HepG2 (cell line): ENCODE measurements around the gene CFAP206. TPM values are rescaled to one million over a fixed set of nuclear protein-coding genes. Genes with fewer than 3 reads are reported as not detected.

ENCODE experiments used
- BCL6 ChIP-seq: IDR thresholded peaks from 2 replicates; pipeline ENCODE4 v1.6.1; 2016; ENCODE audit warnings: missing genetic modification reagents, missing compliant biosample characterization
- CEBPG ChIP-seq: IDR thresholded peaks from 2 replicates; pipeline ENCODE4 v1.6.1; 2016
- HDAC2 ChIP-seq: sonication (generic); formaldehyde crosslinking; IDR thresholded peaks from 2 replicates; pipeline ENCODE4 v1.4.0; 2020; ENCODE audit warnings: missing genetic modification reagents
- THAP11 ChIP-seq: IDR thresholded peaks from 2 replicates; pipeline ENCODE4 v1.6.1; 2016; ENCODE audit warnings: missing biosample characterization, missing genetic modification reagents
- ZFX ChIP-seq: sonication (generic); formaldehyde crosslinking; IDR thresholded peaks from 2 replicates; pipeline ENCODE4 v1.4.0; 2020; ENCODE audit warnings: mild to moderate bottlenecking, low read depth, missing genetic modification reagents, moderate library complexity
- ZNF282 ChIP-seq: fragments of 450-650 bp; IDR thresholded peaks from 2 replicates; pipeline ENCODE4 v1.6.1; 2018; ENCODE audit not compliant: partially characterized antibody
- ZNF335 ChIP-seq: sonication (generic); formaldehyde crosslinking; IDR thresholded peaks from 2 replicates; pipeline ENCODE4 v1.4.0; 2020; ENCODE audit warnings: missing genetic modification reagents
- ZNF430 ChIP-seq: sonication (generic); formaldehyde crosslinking; IDR thresholded peaks from 2 replicates; pipeline ENCODE4 v1.9.0; 2021; ENCODE audit warnings: mild to moderate bottlenecking, missing genetic modification reagents
- ZNF468 ChIP-seq: sonication (generic); formaldehyde crosslinking; IDR thresholded peaks from 2 replicates; pipeline ENCODE4 v1.8.0; 2022; ENCODE audit warnings: mild to moderate bottlenecking, moderate library complexity, missing genetic modification reagents
- ZNF557 ChIP-seq: sonication (generic); formaldehyde crosslinking; IDR thresholded peaks from 2 replicates; pipeline ENCODE4 v1.4.0; 2020; ENCODE audit warnings: missing genetic modification reagents
- polyA plus RNA-seq, 8 experiments: library from polyadenylated mRNA; depleted of rRNA in 3 of 8; stranded (reverse) in 7 of 8; unstranded in 1 of 8; fragments of >200 nt; fragmentation: Illumina TruSeq in 4 of 8; extraction: Trizol in 4 of 8; gene quantifications; 2 replicates each; pipeline versions ENCODE4 v1.2.1 to v1.2.3, GENCODE V29; 2011 to 2016; ENCODE audit warnings: low read depth in 4 of 8, missing spikeins in 1 of 8, mixed read lengths in 1 of 8; ENCODE audit not compliant: insufficient read depth in 1 of 8
- total RNA-seq, 5 experiments: library from RNA; depleted of rRNA; stranded (reverse); fragments of >200 nt; fragmentation: Illumina TruSeq; extraction: Trizol; gene quantifications; 2 replicates each; pipeline ENCODE4 v1.2.3, GENCODE V29; 2016; ENCODE audit warnings: low read depth in 1 of 5
- TF ChIP-seq, protein P1 (sequence below): sonication (generic); formaldehyde crosslinking; IDR thresholded peaks from 2 replicates; pipeline ENCODE4 v1.5.1; 2020; ENCODE audit warnings: missing genetic modification reagents, mild to moderate bottlenecking, borderline replicate concordance
- TF ChIP-seq, protein P2 (sequence below): sonication (generic); formaldehyde crosslinking; IDR thresholded peaks from 2 replicates; pipeline ENCODE4 v1.8.1; 2023; ENCODE audit warnings: mild to moderate bottlenecking, missing genetic modification reagents
- TF ChIP-seq, protein P3 (sequence below): sonication (generic); formaldehyde crosslinking; IDR thresholded peaks from 2 replicates; pipeline ENCODE4 v1.4.0; 2020; ENCODE audit warnings: missing genetic modification reagents, borderline replicate concordance
- TF ChIP-seq, protein P4 (sequence below): sonication (generic); formaldehyde crosslinking; IDR thresholded peaks from 2 replicates; pipeline ENCODE4 v1.5.0; 2020; ENCODE audit warnings: missing genetic modification reagents
- TF ChIP-seq, protein P5 (sequence below): sonication (generic); formaldehyde crosslinking; IDR thresholded peaks from 2 replicates; pipeline ENCODE4 v1.4.0; 2020; ENCODE audit warnings: mild to moderate bottlenecking, missing genetic modification reagents
- TF ChIP-seq, protein P6 (sequence below): sonication (generic); formaldehyde crosslinking; IDR thresholded peaks from 2 replicates; pipeline ENCODE4 v1.4.0; 2020; ENCODE audit warnings: missing genetic modification reagents
- TF ChIP-seq, protein P7 (sequence below): IDR thresholded peaks from 2 replicates; pipeline ENCODE4 v1.6.1; 2018; ENCODE audit warnings: missing genetic modification reagents
- TF ChIP-seq, protein P8 (sequence below): IDR thresholded peaks from 2 replicates; pipeline ENCODE4 v1.6.1; 2016; ENCODE audit warnings: low read depth, borderline replicate concordance

Gene CFAP206
- total and polyA plus RNA-seq, 2 of the 13 experiments (the other 11 are each of a cell fraction or from before 2014, with no cell fraction given): not detected

- TF ChIP-seq, protein P1, sequence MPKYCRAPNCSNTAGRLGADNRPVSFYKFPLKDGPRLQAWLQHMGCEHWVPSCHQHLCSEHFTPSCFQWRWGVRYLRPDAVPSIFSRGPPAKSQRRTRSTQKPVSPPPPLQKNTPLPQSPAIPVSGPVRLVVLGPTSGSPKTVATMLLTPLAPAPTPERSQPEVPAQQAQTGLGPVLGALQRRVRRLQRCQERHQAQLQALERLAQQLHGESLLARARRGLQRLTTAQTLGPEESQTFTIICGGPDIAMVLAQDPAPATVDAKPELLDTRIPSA (CRISPR knock-in tag): no peak
- TF ChIP-seq, protein P2, sequence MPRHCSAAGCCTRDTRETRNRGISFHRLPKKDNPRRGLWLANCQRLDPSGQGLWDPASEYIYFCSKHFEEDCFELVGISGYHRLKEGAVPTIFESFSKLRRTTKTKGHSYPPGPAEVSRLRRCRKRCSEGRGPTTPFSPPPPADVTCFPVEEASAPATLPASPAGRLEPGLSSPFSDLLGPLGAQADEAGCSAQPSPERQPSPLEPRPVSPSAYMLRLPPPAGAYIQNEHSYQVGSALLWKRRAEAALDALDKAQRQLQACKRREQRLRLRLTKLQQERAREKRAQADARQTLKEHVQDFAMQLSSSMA (CRISPR knock-in tag): no peak
- TF ChIP-seq BCL6 (CRISPR knock-in tag) (peak; percentile 40; the same call in 1 of the 2 replicates), ZNF335 (CRISPR knock-in tag) (peak; percentile 87; the same call in 1 of the 2 replicates), CEBPG (CRISPR knock-in tag) (peak; percentile 53), HDAC2 (peak; percentile 82; the same call in 1 of the 2 replicates), ZFX (CRISPR knock-in tag) (peak; percentile 21; the same call in 1 of the 2 replicates), ZNF282 (no peak), ZNF557 (0 out of 2 replicates have a peak, but pooled peaks have one; percentile 69), ZNF430 (no peak), ZNF468 (CRISPR knock-in tag) (no peak), THAP11 (CRISPR knock-in tag) (peak; percentile 71)
- TF ChIP-seq, protein P3, sequence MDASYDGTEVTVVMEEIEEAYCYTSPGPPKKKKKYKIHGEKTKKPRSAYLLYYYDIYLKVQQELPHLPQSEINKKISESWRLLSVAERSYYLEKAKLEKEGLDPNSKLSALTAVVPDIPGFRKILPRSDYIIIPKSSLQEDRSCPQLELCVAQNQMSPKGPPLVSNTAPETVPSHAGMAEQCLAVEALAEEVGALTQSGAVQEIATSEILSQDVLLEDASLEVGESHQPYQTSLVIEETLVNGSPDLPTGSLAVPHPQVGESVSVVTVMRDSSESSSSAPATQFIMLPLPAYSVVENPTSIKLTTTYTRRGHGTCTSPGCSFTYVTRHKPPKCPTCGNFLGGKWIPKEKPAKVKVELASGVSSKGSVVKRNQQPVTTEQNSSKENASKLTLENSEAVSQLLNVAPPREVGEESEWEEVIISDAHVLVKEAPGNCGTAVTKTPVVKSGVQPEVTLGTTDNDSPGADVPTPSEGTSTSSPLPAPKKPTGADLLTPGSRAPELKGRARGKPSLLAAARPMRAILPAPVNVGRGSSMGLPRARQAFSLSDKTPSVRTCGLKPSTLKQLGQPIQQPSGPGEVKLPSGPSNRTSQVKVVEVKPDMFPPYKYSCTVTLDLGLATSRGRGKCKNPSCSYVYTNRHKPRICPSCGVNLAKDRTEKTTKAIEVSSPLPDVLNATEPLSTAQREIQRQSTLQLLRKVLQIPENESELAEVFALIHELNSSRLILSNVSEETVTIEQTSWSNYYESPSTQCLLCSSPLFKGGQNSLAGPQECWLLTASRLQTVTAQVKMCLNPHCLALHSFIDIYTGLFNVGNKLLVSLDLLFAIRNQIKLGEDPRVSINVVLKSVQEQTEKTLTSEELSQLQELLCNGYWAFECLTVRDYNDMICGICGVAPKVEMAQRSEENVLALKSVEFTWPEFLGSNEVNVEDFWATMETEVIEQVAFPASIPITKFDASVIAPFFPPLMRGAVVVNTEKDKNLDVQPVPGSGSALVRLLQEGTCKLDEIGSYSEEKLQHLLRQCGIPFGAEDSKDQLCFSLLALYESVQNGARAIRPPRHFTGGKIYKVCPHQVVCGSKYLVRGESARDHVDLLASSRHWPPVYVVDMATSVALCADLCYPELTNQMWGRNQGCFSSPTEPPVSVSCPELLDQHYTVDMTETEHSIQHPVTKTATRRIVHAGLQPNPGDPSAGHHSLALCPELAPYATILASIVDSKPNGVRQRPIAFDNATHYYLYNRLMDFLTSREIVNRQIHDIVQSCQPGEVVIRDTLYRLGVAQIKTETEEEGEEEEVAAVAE (CRISPR knock-in tag): peak; percentile 89
- TF ChIP-seq, protein P4, sequence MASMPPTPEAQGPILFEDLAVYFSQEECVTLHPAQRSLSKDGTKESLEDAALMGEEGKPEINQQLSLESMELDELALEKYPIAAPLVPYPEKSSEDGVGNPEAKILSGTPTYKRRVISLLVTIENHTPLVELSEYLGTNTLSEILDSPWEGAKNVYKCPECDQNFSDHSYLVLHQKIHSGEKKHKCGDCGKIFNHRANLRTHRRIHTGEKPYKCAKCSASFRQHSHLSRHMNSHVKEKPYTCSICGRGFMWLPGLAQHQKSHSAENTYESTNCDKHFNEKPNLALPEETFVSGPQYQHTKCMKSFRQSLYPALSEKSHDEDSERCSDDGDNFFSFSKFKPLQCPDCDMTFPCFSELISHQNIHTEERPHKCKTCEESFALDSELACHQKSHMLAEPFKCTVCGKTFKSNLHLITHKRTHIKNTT: no peak
- TF ChIP-seq, protein P5, sequence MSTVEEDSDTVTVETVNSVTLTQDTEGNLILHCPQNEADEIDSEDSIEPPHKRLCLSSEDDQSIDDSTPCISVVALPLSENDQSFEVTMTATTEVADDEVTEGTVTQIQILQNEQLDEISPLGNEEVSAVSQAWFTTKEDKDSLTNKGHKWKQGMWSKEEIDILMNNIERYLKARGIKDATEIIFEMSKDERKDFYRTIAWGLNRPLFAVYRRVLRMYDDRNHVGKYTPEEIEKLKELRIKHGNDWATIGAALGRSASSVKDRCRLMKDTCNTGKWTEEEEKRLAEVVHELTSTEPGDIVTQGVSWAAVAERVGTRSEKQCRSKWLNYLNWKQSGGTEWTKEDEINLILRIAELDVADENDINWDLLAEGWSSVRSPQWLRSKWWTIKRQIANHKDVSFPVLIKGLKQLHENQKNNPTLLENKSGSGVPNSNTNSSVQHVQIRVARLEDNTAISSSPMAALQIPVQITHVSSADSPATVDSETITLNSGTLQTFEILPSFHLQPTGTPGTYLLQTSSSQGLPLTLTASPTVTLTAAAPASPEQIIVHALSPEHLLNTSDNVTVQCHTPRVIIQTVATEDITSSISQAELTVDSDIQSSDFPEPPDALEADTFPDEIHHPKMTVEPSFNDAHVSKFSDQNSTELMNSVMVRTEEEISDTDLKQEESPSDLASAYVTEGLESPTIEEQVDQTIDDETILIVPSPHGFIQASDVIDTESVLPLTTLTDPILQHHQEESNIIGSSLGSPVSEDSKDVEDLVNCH: no peak
- TF ChIP-seq, protein P6, sequence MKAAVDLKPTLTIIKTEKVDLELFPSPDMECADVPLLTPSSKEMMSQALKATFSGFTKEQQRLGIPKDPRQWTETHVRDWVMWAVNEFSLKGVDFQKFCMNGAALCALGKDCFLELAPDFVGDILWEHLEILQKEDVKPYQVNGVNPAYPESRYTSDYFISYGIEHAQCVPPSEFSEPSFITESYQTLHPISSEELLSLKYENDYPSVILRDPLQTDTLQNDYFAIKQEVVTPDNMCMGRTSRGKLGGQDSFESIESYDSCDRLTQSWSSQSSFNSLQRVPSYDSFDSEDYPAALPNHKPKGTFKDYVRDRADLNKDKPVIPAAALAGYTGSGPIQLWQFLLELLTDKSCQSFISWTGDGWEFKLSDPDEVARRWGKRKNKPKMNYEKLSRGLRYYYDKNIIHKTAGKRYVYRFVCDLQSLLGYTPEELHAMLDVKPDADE: peak; percentile 74; the same call in 1 of the 2 replicates
- TF ChIP-seq, protein P7, sequence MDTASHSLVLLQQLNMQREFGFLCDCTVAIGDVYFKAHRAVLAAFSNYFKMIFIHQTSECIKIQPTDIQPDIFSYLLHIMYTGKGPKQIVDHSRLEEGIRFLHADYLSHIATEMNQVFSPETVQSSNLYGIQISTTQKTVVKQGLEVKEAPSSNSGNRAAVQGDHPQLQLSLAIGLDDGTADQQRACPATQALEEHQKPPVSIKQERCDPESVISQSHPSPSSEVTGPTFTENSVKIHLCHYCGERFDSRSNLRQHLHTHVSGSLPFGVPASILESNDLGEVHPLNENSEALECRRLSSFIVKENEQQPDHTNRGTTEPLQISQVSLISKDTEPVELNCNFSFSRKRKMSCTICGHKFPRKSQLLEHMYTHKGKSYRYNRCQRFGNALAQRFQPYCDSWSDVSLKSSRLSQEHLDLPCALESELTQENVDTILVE: peak; percentile 83
- TF ChIP-seq, protein P8, sequence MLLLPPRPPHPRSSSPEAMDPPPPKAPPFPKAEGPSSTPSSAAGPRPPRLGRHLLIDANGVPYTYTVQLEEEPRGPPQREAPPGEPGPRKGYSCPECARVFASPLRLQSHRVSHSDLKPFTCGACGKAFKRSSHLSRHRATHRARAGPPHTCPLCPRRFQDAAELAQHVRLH: peak; percentile 93
Observed at GRCh38 chr6:87436435-87436834, 28.7 kb downstream of the CFAP206 start (continued).
